ENCODE measurements around the gene SUGP2.

GRCh38 chr19:19064811-19065745 is 31.8 kb upstream of the SUGP2 start:
- TF ChIP-seq CTCF (IDR thresholded peaks at IDR 0.05) (no peak), POLR2AphosphoS5 (IDR thresholded peaks at IDR 0.05) (no peak), POLR2A (IDR thresholded peaks at IDR 0.05) (no peak)
